GM12891 (cell line): ENCODE measurements around the gene NDUFS1.

Source experiments
- POLR2A ChIP-seq: IDR thresholded peaks from 2 replicates; pipeline ENCODE4 v1.6.1; 2011; ENCODE audit warnings: low read depth, low read length, control low read depth
- TAF1 ChIP-seq: IDR thresholded peaks from 2 replicates; pipeline ENCODE4 v1.6.1; 2011; ENCODE audit warnings: low read depth, low read length, control low read depth

- no peak for TF ChIP-seq POLR2A
- no peak for TF ChIP-seq TAF1
Measured at GRCh38 chr2:206158563-206159345, 490 bp downstream of the NDUFS1 start.
